ENCODE measurements around the gene SPTBN1.

The SPTBN1 gene

DNA sequence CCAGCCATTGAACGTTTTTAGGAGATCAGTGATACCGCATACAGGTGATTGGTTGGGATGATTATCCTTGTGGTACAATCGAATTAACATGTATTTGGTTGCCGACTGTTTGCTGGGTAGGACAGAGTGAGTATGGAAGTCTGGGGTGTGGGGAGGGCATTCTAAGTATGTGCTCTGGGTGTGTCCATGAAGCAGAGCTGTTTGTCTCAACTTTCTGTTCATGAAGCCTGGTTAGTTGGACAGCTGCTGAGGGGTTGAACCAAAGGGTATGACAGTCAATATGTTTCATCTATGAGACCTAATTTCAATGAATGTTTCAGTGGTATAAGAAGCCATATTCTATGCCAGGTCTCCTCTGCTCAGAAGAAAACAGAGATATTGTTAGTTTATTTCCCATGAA, 21.9 kb upstream of the SPTBN1 start:
- no peak for DNase-seq (ENCODE audit: low spot score)

- DNase-seq (ENCODE audit: low spot score) = no peak
Observed at GRCh38 chr2:54434711-54435110, 21.4 kb upstream of the SPTBN1 start.

DNA sequence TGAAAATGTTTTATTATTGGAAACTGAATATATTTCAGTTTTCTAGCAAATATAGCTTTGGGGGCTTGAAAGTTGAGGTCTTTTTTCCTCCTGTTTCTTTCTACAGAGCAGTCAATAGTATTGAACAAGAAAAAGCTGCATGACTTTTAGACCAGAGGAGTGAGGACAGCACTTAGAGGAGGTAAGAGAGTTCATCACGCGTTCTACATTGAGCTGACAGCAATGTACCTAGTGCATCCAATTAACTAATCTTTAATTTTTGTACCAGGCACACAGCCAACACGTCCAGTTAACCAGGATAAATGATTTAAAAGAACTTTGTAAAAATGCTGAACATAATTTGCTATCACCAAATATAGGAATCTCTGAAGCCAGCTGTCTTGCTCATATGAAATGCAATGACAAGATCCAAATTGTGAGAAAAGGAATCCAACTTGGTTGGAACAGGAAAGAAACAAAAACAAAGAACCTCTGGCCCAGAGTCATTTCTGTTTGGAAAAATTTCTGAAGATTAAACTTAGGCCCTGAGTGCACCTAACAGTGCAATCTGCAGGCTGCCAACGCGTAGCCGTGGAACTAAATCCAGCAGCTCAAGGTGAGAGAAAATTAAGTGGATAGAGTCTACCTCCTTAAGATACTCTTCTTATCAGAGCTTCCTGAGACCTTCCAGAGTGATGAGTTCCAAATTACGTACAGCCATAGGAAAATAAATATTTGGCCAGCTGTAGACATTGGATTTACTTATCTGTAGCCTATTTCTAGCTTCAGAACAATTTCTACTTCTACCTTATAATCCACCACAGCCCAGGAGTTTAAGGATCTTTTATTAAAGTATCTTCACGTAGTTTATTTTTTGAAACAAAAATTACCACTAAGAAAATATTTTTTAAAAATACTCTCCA, 20.6 kb upstream of the SPTBN1 start:
- no peak for DNase-seq (ENCODE audit: low spot score)

GRCh38 chr2:54437588-54437987, 18.5 kb upstream of the SPTBN1 start:
- no peak for DNase-seq (ENCODE audit: low spot score)

- DNase-seq (ENCODE audit: low spot score) = no peak
Observed at GRCh38 chr2:54438271-54438670, 17.9 kb upstream of the SPTBN1 start.

GRCh38 chr2:54439582-54439981, 16.5 kb upstream of the SPTBN1 start:
- DNase-seq (ENCODE audit: low spot score) = no peak

- no peak for DNase-seq (ENCODE audit: low spot score)
Observed at GRCh38 chr2:54440050-54440449, 16.1 kb upstream of the SPTBN1 start.

DNA sequence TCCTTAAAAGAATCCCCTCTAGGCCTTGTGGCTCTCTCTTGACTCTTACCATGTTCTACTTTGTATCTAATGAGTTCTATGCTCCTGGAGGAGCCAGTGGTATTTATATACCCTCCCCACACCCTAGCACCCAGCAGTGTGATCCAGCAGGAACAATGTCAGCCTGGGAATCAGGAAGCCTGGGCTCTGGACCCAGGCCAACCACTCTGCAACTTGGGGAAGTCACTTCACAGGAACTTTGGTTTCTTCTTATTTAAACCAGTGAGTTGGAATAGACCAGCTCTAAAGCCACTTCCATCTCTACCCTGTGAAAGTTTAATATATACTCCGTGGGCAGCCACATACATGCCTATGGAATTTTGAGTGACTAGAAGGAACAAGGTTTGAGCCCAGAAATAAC, 11.6 kb upstream of the SPTBN1 start:
- no peak for DNase-seq (ENCODE audit: low spot score)

GRCh38 chr2:54446122-54446521, 10.0 kb upstream of the SPTBN1 start:
- DNase-seq (ENCODE audit: low spot score) = no peak

DNA sequence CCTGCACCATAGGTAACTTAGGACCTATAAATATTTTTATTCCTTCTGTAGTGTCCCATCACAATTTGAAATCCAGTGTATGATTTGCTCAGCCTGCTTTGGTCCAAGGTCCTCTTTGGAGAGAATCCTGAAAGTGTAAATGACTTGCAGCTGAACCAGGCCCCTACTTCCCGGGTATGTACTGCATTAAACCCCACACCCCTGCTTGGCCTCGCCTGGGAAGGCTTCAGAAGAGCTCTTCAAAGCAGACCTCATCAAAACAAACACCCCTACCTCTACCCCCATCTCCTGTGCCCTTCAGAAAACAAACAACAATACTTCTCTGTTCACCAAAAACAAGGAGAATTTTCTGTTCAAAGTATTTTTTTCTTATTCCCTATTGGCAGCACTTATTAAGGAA, 9.5 kb upstream of the SPTBN1 start:
- DNase-seq (ENCODE audit: low spot score) = no peak

GRCh38 chr2:54454548-54455130, 1.5 kb upstream of the SPTBN1 start:
- DNase-seq (ENCODE audit: low spot score) = no peak

- no peak for DNase-seq (ENCODE audit: low spot score)
Observed at GRCh38 chr2:54455131-54455562, 980 bp upstream of the SPTBN1 start.

- DNase-seq (ENCODE audit: low spot score) = no peak
Observed at GRCh38 chr2:54456362-54456611, 160 bp downstream of the SPTBN1 start.

GRCh38 chr2:54456612-54457322, 640 bp downstream of the SPTBN1 start:
- peak; percentile 77 for DNase-seq (ENCODE audit: low spot score)

DNA sequence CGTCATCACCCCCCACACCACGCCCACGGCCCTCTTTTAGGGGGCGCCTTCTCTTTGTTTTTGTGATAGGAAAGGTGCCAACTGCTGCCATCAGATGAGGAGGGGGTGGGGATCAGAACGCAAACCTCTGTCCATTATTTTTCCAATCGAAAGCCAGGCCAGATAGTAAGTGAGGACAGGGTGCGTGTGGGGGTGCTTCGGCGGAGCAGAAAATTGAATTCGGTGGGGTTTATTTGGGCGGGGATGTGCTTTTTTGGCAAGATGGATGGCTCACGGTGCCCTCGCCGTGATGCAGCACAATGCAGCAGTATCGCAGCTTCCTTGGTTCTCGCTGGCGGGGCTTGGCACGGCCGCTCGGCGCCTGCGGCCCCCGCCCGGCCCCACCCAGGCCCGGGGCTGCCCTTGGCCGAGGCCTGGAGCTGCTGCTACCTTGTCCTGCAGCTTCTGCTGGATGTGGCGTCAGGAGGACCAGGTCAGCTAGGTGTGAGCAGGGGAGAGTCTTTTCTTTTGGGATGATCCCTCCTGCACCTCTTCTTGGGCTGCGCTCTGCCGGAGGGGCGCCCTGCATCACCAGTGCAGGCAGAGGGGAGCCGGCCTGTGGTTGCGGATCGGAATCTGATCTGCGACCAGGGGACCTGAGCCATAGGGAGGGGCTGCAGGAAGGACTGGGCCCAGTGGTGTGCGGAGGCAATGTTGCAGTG, 1.3 kb downstream of the SPTBN1 start:
- peak; percentile 48 for DNase-seq (ENCODE audit: low spot score)

GRCh38 chr2:54459037-54459441, 2.9 kb downstream of the SPTBN1 start:
- peak; percentile 66 for DNase-seq (ENCODE audit: low spot score)

DNA sequence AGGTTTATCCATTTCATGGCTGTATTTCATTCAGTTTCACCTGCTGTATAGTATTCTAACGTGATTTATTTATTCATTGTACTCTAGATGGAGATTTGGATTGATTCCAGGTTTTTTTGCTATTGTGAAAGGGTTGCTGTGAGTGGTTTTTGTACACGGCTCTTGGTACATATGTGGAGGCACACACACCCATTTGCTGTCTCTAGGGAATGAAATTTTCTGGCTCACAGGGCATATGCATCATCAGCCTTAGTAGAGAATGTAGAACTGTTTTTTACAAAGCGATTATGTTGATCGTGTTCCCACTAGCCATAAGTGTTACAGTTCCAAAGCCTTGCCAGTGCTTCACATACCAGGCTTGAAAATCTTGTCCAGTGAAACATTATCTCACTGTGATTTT, 5.1 kb downstream of the SPTBN1 start:
- no peak for DNase-seq (ENCODE audit: low spot score)

- DNase-seq (ENCODE audit: low spot score) = no peak
Observed at GRCh38 chr2:54464341-54464740, 8.2 kb downstream of the SPTBN1 start.

GRCh38 chr2:54465143-54465542, 9.0 kb downstream of the SPTBN1 start:
- DNase-seq (ENCODE audit: low spot score) = no peak

- DNase-seq (ENCODE audit: low spot score) = no peak
Observed at GRCh38 chr2:54466870-54467269, 10.7 kb downstream of the SPTBN1 start.

DNA sequence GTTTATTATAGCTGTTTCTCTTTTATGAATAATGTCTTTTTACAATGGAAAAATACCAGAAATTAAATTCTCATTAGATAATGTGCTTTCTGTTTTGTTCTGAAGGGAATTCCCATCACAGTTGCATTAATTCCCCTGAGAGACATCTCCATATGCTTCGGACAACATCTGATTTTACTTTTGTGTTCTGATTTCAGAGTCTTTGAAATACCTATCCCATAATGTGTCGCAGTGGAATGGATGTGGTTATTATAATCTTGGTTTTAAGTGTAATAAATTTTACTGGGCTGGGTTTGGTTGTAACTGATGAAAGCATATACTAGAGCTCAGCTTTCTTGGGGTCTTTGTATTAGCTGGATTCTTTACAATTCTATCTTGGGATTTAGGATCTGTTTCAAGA, 12.5 kb downstream of the SPTBN1 start:
- DNase-seq (ENCODE audit: low spot score) = no peak

- DNase-seq (ENCODE audit: low spot score) = no peak
Observed at GRCh38 chr2:54469484-54470053, 13.4 kb downstream of the SPTBN1 start.
